Calu3 (cell line): ENCODE measurements around the gene AGBL5. TPM values are rescaled to one million over a fixed set of nuclear protein-coding genes. Genes with fewer than 3 reads are reported as not detected.

Experiments used
- Bru-seq: library from RNA; stranded (reverse); fragments of 400-500 nt; gene quantifications from one replicate; lab custom pipeline; 2021; lab: Mats Ljungman, UMichigan
- BruChase-seq, 2 experiments: library from RNA; stranded (reverse); fragments of 400-500 nt; gene quantifications; one replicate each; lab custom pipeline; 2021; lab: Mats Ljungman, UMichigan
- BruUV-seq: library from RNA; stranded (reverse); fragments of 400-500 nt; replicated peaks from 2 replicates; lab custom pipeline; 2021; lab: Mats Ljungman, UMichigan
- CTCF ChIA-PET: fragments of 300-600 bp; sonication (Branson Sonifier 250); formaldehyde crosslinking; loops from one replicate; lab custom pipeline; 2022; ENCODE audit warnings: antibody characterized with exemption; lab: Charles Lee
- DNase-seq: peaks from one replicate; pipeline ENCODE4 v3.0.0; 2022
- H3K27ac Mint-ChIP-seq: one replicate; pipeline ENCODE4 v1.8.0; 2022; ENCODE audit warnings: mixed read lengths; ENCODE audit not compliant: unreplicated experiment
- H3K27me3 Mint-ChIP-seq: one replicate; pipeline ENCODE4 v1.8.0; 2022; ENCODE audit warnings: mixed read lengths; ENCODE audit not compliant: unreplicated experiment
- H3K36me3 Mint-ChIP-seq: one replicate; pipeline ENCODE4 v1.8.0; 2022; ENCODE audit warnings: mild to moderate bottlenecking, moderate library complexity, mixed read lengths; ENCODE audit not compliant: insufficient read depth, unreplicated experiment
- H3K4me1 Mint-ChIP-seq: one replicate; pipeline ENCODE4 v1.8.0; 2022; ENCODE audit warnings: mild to moderate bottlenecking, low read depth, mixed read lengths; ENCODE audit not compliant: unreplicated experiment
- H3K4me3 Mint-ChIP-seq: one replicate; pipeline ENCODE4 v1.8.0; 2022; ENCODE audit warnings: mild to moderate bottlenecking, low read depth, moderate library complexity, mixed read lengths; ENCODE audit not compliant: unreplicated experiment
- H3K9me3 Mint-ChIP-seq: one replicate; pipeline ENCODE4 v1.8.0; 2022; ENCODE audit warnings: low read depth, mixed read lengths; ENCODE audit not compliant: unreplicated experiment
- intact Hi-C: fragments of 100-400 bp; cut with micrococcal nuclease; formaldehyde crosslinking; loops from one replicate; pipeline ENCODE4 v1.10.0; 2022; ENCODE audit not compliant: unreplicated experiment
- long read RNA-seq: library from polyadenylated mRNA; stranded (forward); transcript quantifications from one replicate; pipeline ENCODE4 v2.0.0, GENCODE V29; 2022
- total RNA-seq: library from RNA; stranded (reverse); gene quantifications from 2 replicates; pipeline ENCODE4 v1.2.3, GENCODE V29; 2022
- TF ChIP-seq, protein P1 (sequence below): fragments of 200-600 bp; IDR thresholded peaks from one replicate; pipeline ENCODE4 v1.8.0; 2022; ENCODE audit warnings: antibody characterized with exemption; ENCODE audit not compliant: unreplicated experiment

Gene AGBL5
- total RNA-seq (20.2 and 25.2 TPM in 2 replicates), Bru-seq, nascent RNA (percentile 47 among the genes with signal in this experiment), BruChase-seq, experiment 1, labeled RNA remaining after a 6-hour chase (percentile 56 among the genes with signal in this experiment), BruChase-seq, experiment 2, labeled RNA remaining after a 2-hour chase (percentile 50 among the genes with signal in this experiment)
- long read RNA-seq, partial matches to known transcripts = 9 of 70 reads
- long read RNA-seq, other reads (novel, unspliced or antisense) = 55 of 70 reads

- Mint-ChIP-seq H3K4me3 (peak within 1 kb of the TSS; percentile 91), H3K4me1 (peaks cover 20% of the 10 kb centered on the region), H3K9me3 (no peaks in the 10 kb centered on the region), H3K27me3 (peaks cover 17% of the 10 kb centered on the region), H3K36me3 (peaks cover 61% of the 10 kb centered on the region), H3K27ac (peak within 1 kb of the TSS; percentile 99)
- peak; percentile 95 for DNase-seq
- no TSS peak for BruUV-seq
- TF ChIP-seq, protein P1, sequence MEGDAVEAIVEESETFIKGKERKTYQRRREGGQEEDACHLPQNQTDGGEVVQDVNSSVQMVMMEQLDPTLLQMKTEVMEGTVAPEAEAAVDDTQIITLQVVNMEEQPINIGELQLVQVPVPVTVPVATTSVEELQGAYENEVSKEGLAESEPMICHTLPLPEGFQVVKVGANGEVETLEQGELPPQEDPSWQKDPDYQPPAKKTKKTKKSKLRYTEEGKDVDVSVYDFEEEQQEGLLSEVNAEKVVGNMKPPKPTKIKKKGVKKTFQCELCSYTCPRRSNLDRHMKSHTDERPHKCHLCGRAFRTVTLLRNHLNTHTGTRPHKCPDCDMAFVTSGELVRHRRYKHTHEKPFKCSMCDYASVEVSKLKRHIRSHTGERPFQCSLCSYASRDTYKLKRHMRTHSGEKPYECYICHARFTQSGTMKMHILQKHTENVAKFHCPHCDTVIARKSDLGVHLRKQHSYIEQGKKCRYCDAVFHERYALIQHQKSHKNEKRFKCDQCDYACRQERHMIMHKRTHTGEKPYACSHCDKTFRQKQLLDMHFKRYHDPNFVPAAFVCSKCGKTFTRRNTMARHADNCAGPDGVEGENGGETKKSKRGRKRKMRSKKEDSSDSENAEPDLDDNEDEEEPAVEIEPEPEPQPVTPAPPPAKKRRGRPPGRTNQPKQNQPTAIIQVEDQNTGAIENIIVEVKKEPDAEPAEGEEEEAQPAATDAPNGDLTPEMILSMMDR = no peak
- intact Hi-C loops = loop anchor here (2.0 kb wide), 1 partner anchor 18 kb away; the partner anchor contains the start of gene TMEM214
- CTCF ChIA-PET = interaction anchor here (0.7 to 2.1 kb wide), 10 partner anchors 12 to 229 kb away, joined by 3 to 11 read pairs (median 6); partner anchors contain the start of genes OST4 and TMEM214
Observed at GRCh38 chr2:27050996-27051901, at the start of gene AGBL5. Gene AGBL5 (plus strand): TSS chr2:27051668. CDS start chr2:27052959, 1,291 bp downstream.

DNA sequence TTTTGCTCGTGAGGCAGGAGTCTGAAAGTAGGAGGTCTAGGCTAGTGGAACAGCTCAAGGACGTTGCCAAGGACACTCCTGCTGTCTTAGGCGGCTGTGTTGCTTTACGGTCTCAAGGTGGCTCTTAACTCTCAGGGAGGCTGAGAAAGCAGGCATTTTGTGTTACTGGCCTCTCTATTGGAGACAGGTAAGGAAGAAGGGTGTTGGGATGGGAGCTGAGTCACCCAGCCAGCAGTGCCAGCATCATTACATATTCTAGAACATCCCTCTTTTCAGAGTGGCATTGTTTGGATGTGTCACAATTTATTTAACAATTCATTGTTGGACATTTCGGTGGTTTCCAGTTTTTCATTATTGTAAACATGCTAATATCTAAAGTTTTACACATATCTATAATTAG lies 49.5 kb upstream of the AGBL5 start:
- Mint-ChIP-seq H3K4me1 (peaks cover 8% of the 10 kb centered on the region), H3K27me3 (no peaks in the 10 kb centered on the region), H3K36me3 (no peaks in the 10 kb centered on the region), H3K27ac (no peak overlapping the region), H3K4me3 (no peak overlapping the region), H3K9me3 (no peaks in the 10 kb centered on the region)
- DNase-seq = no peak
- CTCF ChIA-PET = interaction anchor here (0.8 kb wide), 1 partner anchor 40 kb away, joined by 6 read pairs; no protein-coding TSS in a partner anchor
- TF ChIP-seq, protein P1 = no peak
- BruUV-seq = no TSS peak
- intact Hi-C loops = no loop called here

DNA sequence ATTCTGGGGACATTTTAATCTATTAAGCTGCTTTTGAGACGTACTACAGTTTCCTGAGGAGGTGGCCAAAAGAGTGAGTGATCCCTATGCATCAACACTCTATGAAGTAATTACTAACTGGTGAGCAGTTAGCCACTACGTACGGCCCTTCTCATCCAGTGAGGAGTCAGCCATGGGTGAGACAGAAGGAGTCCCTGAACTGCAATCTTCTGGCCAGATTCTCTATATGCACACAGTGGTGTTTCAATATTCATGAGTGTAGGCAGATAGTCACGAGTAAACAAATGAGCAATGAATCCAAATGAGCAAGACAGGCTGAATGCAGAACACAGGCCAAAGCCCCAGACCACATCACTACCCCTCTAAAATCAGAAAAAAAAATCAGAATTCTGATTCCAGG lies 48.5 kb upstream of the AGBL5 start:
- no peak overlapping the region for H3K27ac Mint-ChIP-seq
- no peaks in the 10 kb centered on the region for H3K9me3 Mint-ChIP-seq
- H3K27me3 Mint-ChIP-seq = no peaks in the 10 kb centered on the region
- CTCF ChIA-PET = interaction anchor here (1.8 kb wide), 1 partner anchor 41 kb away, joined by 5 read pairs; no protein-coding TSS in a partner anchor
- no peaks in the 10 kb centered on the region for H3K36me3 Mint-ChIP-seq
- no peak for DNase-seq
- intact Hi-C loops = no loop called here
- no peak overlapping the region for H3K4me3 Mint-ChIP-seq
- no TSS peak for BruUV-seq
- peaks cover 13% of the 10 kb centered on the region for H3K4me1 Mint-ChIP-seq
- TF ChIP-seq, protein P1 = no peak

- BruUV-seq = no TSS peak
- no peaks in the 10 kb centered on the region for H3K27me3 Mint-ChIP-seq
- TF ChIP-seq, protein P1 = no peak
- no peak for DNase-seq
- H3K4me1 Mint-ChIP-seq = peaks cover 13% of the 10 kb centered on the region
- H3K27ac Mint-ChIP-seq = no peak overlapping the region
- intact Hi-C loops = no loop called here
- CTCF ChIA-PET = interaction anchor here (0.7 to 1.8 kb wide), 2 partner anchors 42 to 164 kb away, joined by 3 to 5 read pairs; no protein-coding TSS in a partner anchor
- no peak overlapping the region for H3K4me3 Mint-ChIP-seq
- no peaks in the 10 kb centered on the region for H3K36me3 Mint-ChIP-seq
- H3K9me3 Mint-ChIP-seq = no peaks in the 10 kb centered on the region
Observed at GRCh38 chr2:27003857-27004256, 47.6 kb upstream of the AGBL5 start.
